GM15510 (cell line): ENCODE data around the gene SPTBN4.

Experiments
- POLR2A ChIP-seq: IDR thresholded peaks from 3 replicates; pipeline ENCODE4 v1.6.1; 2011; ENCODE audit warnings: borderline replicate concordance; ENCODE audit not compliant: insufficient read length; ENCODE audit errors: extremely low read depth

SPTBN4 gene

DNA sequence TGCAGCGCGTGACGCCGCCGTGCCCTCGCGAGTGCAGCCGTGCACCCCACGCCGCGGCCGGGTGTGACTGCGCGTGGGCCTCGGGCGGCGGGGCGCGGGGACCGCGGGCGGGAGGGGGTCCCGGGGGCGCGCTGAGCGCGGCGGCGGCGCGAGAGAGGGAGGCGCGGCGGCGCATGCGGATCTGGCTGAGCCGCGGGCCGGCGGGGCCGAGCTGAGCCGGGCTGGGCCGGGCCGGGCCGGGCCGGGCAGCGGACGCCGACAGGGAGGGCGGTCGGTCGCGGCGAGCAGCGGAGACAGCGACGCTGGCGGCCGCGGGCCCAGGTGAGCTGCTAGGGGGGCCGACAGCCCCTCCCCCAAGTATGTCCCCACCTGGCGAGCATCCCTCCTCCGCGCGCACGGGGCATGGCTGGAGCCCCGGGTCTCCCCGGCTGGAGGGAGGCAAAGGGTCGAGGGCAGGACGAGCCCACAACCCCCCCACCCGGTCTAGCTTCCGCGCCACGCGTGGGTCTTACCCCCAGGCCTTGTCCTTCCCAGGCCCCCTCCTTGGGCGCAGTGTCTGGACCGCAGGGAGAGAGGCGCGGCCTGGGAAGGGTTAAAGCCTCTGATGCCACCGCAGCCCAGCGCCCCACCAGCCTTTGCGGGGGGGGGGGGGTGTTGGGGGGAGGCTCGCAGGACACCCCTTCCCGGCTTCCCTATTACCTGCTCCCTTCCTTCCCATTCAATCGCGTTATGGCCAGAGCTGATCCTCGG, at the start of gene SPTBN4:
Gene SPTBN4, plus strand, starts transcription at position 17 of the 750 bp plus-strand sequence. CDS start 5,621 bp downstream, outside the sequence.
- TF ChIP-seq POLR2A: no peak

DNA sequence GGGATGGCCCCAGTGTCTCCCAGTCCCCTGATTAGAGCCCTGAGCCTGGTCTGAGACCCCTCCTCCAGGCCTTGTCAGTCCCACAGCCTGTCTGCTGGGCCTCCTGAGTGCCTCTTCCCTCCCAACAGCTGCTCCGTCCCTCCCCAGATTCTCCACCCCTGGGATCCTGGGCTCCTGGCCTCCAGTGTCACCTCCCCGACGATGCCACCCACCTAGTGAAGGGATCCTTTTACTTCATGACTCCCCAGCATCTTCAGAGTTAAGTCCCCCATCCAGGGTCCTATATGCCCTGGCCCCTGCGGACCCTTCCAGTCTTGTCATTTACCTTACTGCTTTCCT, 49.2 kb upstream of the SPTBN4 start:
- no peak for TF ChIP-seq POLR2A

DNA sequence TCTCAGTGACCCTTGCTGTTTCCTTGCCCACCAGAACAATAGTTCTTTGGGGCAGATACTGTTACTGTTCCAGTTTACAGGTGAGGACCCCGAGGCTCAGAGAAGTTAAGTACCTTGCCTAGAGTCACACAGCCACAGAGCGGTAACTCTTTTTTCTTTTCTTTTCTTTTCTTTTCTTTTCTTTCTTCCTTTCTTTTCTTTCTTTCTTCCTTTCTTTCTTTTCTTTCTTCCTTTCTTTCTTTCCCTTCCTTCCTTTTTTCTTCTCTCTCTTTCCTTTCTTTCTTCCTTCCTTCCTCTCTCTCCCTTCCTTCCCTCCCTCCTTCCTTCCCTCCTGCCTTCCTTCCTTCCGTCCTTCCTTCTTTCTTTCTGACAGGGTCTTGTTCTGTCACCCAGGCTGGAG, 48.8 kb upstream of the SPTBN4 start:
- no peak for TF ChIP-seq POLR2A

DNA sequence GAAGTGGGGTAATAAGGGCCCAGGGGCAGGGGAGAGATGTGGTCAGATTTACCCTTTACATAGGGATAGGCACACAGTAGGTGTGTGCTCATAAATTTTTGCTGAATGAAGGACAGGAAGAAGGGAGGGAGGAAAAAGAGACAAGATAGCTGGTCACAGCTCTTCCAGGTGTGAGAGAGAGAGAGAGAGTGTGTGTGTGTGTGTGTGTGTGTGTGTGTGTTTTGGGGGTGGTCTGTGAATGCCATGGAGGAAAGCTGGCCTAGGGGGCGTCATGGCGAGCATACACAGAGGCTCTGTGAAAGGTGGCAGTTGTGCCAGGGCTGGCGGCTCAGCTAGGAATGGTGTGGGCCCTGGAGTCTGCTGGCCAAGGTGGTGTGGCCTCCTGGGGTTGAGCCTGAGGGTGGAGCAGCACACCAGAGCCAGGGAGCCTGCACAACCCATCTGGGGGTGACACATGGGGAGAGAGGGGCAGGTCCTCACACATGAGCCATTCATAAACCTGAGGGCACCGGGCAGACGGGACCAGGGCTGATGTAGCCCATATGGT, 47.7 kb upstream of the SPTBN4 start:
- no peak for TF ChIP-seq POLR2A

DNA sequence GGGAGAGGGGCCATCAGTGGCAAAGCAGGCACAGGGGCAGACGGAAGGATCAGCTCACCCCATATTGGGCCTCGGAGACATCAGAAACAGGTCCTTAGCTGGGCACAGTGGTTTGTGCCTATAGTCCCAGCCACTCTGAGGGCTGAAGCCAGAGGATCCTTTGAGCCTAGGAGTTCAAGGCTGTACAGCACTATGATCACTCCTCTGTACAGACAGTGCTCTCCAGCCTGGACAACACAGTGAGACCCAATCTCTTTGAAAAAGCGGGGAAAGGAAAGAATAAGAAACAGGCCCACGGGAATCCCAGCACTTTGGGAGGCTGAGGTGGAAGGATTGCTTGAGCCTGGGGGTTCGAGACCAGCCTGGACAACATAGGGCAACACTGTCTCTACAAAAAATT, 47.0 kb upstream of the SPTBN4 start:
- no peak for TF ChIP-seq POLR2A

DNA sequence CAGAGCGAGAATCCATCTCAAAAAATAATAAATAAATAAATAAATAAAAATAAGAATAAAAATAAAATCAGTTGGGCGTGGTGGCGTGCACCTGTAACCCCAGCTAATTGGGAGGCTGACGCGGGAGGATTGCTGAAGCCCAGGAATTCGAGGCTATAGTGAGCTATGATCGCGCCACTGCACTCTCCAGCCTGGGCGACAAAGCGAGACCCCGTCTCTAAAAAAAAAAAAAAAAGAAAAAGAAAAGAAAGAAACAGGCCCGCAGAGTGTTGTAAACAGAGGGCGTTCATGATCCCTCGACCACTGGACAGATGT, 46.4 kb upstream of the SPTBN4 start:
- no peak for TF ChIP-seq POLR2A

DNA sequence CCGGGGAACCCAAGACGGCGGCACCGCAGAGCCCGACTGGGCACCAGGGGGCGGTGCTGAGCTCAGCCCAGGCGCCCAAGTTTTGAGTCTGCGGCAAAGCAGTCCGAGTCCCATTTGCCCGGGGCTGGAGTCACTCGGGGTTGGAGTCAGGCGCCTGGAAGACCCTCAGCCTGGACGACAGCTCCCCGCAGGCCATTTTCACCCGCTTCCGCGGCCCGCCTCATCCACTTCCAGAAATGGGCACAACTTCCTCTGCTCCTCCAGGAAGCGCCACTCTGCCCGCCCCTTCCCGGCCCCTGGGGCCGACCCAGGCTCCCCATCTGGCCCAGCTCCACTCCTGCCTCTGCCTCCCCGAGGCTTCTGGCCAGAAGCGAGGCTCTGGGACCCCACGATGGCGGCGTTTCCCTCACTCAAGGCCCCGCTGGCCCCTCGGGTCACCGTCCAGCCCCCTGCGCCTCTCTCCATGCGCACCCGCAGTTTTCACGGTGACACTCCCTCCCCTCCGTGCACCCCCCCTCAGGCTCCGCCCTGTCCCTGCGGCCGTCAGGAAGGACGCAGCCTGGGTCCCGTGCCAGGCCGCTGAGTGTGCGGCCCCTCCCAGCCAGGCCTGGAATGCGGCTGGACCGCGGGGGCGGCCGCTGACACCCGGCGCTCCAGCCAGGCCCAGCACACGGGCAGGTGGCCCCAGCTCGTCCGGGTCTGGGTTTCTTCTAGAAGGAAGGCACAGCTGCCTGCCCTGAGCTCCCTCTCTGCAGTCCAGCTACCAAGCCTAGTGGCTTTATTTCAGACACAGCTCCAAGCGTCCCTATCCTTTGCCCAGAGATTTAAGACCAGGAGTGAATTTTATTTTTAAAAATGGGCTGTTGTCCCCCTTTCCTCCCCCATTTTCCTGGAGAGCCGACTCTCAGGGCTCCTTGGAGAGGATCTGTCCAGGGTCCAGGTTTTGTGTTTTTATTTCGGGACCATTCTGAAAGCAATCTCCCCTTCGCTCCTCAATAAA, 45.7 kb upstream of the SPTBN4 start:
- TF ChIP-seq POLR2A: peak; percentile 79

DNA sequence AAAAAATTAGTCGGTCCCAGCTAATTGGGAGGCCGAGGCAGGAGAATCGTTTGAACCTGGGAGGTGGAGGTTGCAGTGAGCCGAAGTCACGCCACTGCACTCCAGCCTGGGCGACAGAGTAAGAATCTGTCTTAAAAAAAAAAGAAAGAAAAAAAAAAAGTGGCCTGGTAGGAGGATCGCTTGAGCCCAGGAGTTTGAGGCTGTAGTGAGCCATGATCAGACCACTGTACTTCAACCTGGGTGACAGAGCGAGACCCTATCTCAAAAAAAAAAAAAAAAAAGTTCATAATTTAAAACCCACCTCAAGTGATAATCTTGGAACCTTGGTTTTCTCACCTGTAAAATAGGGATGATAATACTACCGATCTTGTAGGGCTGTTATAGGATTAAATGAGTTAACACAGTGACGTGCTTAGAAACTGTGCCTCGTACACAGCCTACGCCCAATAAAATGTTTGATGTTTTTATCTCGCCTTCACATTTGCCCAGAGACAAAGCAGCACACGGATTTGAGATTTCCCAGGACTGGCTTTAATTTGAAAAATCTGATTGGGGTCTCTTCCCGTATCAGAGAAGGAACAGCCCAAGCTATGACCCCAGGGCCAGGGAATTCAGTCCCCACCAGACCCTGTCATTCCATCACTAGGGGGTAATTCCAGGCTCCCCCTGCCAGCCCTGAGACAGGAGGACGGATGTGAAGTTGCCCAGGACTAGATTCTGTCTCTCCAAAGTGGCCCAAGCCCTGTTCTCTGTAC, 44.6 kb upstream of the SPTBN4 start:
- TF ChIP-seq POLR2A: no peak

DNA sequence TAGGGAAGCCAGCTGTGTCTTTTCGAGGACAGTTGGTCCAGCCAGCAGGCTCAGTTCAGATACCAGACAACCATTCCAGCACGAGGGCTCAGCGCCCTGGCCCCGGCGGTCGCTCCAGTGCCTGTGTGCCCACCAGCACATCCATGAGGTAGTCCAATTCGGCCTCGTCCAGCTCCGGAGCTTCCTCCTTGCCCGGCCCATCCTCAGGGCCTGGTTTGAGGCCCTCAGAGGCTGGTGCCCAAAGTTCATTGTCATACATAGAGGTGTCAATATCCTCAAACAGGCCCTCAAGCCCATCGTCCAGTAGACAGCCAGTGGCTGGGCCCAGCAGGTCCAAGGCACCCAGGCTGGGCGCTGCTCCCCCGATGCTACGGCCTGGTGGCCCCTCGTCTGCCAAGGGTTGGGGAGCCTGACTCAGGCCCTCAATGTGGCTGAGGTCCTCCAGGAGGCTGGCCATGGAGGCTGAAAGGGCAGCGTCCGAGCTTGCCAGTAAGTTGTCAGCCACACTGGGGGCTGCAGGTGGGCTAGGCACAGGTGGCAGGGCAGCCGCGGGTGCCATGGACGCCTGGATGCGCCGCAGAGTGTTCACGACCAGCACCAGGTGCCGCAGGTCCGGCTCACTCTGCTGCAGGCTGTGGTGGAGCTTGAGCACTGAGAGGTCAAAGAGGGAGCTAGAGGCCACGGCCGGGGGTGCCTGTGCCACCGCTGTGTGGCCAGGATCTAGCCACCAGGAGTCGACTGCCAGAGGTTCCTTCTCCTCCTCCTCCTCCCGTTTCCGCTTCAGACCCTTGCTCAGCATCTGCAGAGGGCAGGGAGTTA, 43.8 kb upstream of the SPTBN4 start:
- TF ChIP-seq POLR2A: no peak

DNA sequence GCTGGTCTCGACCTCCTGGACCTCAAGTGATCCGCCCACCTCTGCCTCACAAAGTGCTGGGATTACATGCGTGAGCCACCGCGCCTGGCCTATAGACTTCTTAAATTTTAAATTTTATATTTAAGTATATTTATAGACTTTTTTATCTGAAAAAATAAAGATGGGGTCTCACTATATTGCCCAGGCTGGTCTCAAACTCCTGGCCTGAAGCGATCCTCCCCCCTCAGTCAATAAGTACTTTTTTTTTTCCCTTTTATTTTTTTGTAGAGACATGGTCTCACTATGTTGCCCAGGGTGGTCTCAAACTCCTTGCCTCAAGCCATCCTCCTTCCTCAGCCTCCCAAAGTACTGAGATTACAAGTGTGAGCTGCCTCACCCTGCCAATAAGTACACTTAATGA, 42.9 kb upstream of the SPTBN4 start:
- TF ChIP-seq POLR2A: no peak

DNA sequence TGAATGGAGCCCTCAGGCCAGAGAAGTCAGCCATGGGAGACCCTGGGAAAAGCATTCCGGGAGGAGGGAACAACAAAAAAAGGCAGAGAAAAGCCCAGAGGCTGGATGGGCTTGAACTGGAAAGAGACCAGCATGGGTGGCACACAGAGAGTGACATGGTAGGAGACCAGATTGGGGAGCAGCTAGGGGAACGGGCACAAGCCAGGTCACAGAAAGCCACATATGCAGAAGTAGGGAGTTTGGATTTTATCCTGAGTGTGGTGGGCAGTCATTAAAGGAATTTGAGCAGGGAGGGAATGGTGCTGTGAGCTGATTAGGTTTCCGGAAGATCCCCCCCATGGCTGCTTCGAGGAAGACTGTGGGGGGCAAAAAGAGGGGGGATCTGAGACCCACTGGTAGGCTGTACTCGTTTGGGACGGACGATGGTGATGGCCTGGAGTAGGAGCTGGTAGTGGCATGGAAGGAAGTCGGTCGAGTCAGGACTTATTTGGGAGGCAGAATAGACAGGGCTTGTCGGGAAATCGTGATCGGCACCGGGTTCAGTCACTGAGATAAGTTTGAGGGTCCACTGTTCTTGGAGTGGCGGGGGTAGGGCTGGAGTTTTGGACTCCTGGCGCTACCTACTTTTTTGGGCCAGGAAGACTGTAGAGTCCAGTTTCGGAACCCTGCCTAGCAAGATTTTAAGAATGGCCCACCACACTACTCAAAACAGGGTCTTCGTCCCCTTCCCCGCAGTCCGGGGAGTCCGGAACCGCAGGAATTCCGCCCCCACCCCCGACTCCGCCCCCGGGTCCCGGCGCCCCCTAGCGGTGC, 42.0 kb upstream of the SPTBN4 start:
- no peak for TF ChIP-seq POLR2A

DNA sequence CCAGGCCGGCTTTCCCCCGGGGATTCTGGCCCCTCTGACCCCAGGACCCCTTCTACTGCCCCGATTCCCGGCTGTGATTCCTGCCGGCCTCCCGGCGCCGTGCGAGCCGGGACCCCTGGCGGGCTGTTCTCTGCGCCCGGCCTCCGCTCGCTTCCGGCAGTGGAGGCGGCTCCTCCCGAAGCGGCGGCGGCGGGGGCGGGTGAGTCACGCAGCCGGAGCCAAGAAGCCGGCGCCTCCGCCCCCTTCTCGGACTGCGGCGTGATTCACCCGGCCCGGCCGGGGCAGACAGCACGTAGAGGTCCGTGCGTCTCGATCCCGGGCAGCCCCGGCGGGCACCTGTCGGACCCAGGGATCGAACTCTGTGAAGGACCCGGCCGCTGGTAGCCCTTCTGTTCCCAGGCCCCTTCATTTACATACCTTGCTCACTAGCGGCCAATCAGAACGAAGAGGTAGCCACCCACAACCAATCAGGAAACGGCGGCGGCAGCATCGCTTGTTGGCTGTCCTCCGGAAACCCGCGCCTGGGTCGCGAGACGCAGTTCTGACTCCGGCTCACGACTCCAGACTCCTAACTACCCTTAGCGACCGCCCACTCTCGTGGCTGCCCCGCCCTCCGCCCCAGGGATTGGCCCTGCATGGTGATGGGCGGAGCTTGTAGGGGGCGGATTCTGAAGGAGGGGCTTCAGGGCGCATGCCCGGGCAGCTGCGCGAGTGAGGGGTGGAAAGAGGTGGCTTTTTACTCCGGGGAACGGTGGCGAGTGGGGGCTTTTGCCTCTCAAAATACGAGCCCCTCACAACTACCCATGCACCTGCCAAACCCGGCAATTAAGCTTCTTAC, 41.1 kb upstream of the SPTBN4 start, which contains the start of gene SERTAD1:
Gene SERTAD1, minus strand, starts transcription at position 543 of the 838 bp plus-strand sequence. CDS start 2,446 bp downstream, outside the sequence.
- TF ChIP-seq POLR2A: peak; percentile 99
